Panc1 (cell line): ENCODE data around the gene ADAMTS2. TPM values are rescaled to one million over a fixed set of nuclear protein-coding genes. Genes with fewer than 3 reads are reported as not detected.

Experiments used
- ATAC-seq: fragments of 200-7000 bp; cut with Tn5 transposase; 2 replicates; pipeline ENCODE4 v1.9.1; 2020; ENCODE audit warnings: mild to moderate bottlenecking, moderate library complexity
- BruUV-seq: library from RNA; stranded (reverse); fragments of 400-500 nt; replicated peaks from 2 replicates; lab custom pipeline; 2021; lab: Mats Ljungman, UMichigan
- CTCF ChIA-PET: fragments of 300-600 bp; sonication (Branson Sonifier 250); formaldehyde crosslinking; loops from one replicate; lab custom pipeline; 2022; ENCODE audit warnings: antibody characterized with exemption; lab: Charles Lee
- POLR2A ChIA-PET: fragments of 300-600 bp; sonication (Branson Sonifier 250); formaldehyde crosslinking; loops from one replicate; lab custom pipeline; 2022; ENCODE audit warnings: antibody characterized with exemption; lab: Charles Lee
- DNase-seq: peaks from one replicate; pipeline ENCODE4 v3.0.0-alpha.2; 2010; ENCODE audit warnings: low read depth, low spot score
- H3K27ac ChIP-seq: 2 replicates; pipeline ENCODE4 v1.5.1; 2011; ENCODE audit warnings: mild to moderate bottlenecking, low read length, inconsistent platforms
- H3K27me3 ChIP-seq: fragments of 200-500 bp; sonication (Bioruptor generic); 2 replicates; pipeline ENCODE4 v1.6.0; 2014; ENCODE audit warnings: low read length, inconsistent platforms; ENCODE audit not compliant: control insufficient read depth, insufficient read depth
- H3K36me3 ChIP-seq: fragments of 200-500 bp; sonication (Bioruptor generic); 2 replicates; pipeline ENCODE4 v1.5.1; 2014; ENCODE audit warnings: inconsistent platforms, mild to moderate bottlenecking, low read length, moderate library complexity; ENCODE audit not compliant: control insufficient read depth, insufficient read depth
- H3K4me1 ChIP-seq: 2 replicates; pipeline ENCODE4 v1.5.1; 2011; ENCODE audit warnings: inconsistent platforms, mild to moderate bottlenecking, low read length, moderate library complexity; ENCODE audit not compliant: control insufficient read depth, insufficient read depth
- H3K4me3 ChIP-seq, 2 experiments: 2 replicates each; pipeline ENCODE4 v1.5.1; 2011 to 2012; ENCODE audit warnings: low read depth in 2 of 2, low read length in 2 of 2, mild to moderate bottlenecking in 2 of 2, inconsistent platforms in 1 of 2, moderate library complexity in 1 of 2
- H3K9me3 ChIP-seq: fragments of 200-500 bp; sonication (Bioruptor generic); 2 replicates; pipeline ENCODE4 v1.5.1; 2014; ENCODE audit warnings: low read depth, mild to moderate bottlenecking, inconsistent platforms, low read length, moderate library complexity; ENCODE audit not compliant: control insufficient read depth, insufficient read depth
- CTCF ChIP-seq: fragments of 450-650 bp; IDR thresholded peaks from 2 replicates; pipeline ENCODE4 v1.5.1; 2017; ENCODE audit warnings: mild to moderate bottlenecking
- POLR2AphosphoS5 ChIP-seq: IDR thresholded peaks from 2 replicates; pipeline ENCODE4 v1.6.1; 2012; ENCODE audit warnings: mild to moderate bottlenecking, low read depth, low read length, moderate library complexity
- SIN3A ChIP-seq: IDR thresholded peaks from 2 replicates; pipeline ENCODE4 v1.6.1; 2012; ENCODE audit warnings: low read depth, mild to moderate bottlenecking, low read length, moderate library complexity, borderline replicate concordance; ENCODE audit not compliant: insufficient read depth
- TCF7L2 ChIP-seq: IDR thresholded peaks from 2 replicates; pipeline ENCODE4 v1.6.1; 2011; ENCODE audit warnings: mild to moderate bottlenecking, low read depth, low read length, inconsistent platforms
- in situ Hi-C: cut with HindIII; loops from 2 replicates; pipeline ENCODE4 v1.10.0; 2016; ENCODE audit warnings: low sequenced_read_pairs, low pct_unique_long_range_greater_than_20kb
- intact Hi-C: fragments of 100-400 bp; cut with micrococcal nuclease; formaldehyde crosslinking; loops from one replicate; pipeline ENCODE4 v1.10.0; 2022; ENCODE audit not compliant: unreplicated experiment
- total RNA-seq: library from RNA; stranded (reverse); gene quantifications from one replicate; pipeline ENCODE4 v1.2.1, GENCODE V29; 2021; ENCODE audit not compliant: unreplicated experiment
- TF ChIP-seq, protein P1 (sequence below), 2 experiments: IDR thresholded peaks; 2 replicates each; pipeline ENCODE4 v1.6.1; 2011 to 2012; ENCODE audit warnings: low read depth in 2 of 2, control low read depth in 1 of 2, low read length in 1 of 2, mild to moderate bottlenecking in 1 of 2, moderate library complexity in 1 of 2; ENCODE audit not compliant: insufficient read depth in 1 of 2

Gene ADAMTS2
- total RNA-seq, 1 experiment from 2014 or later, result 0.13 TPM

DNA sequence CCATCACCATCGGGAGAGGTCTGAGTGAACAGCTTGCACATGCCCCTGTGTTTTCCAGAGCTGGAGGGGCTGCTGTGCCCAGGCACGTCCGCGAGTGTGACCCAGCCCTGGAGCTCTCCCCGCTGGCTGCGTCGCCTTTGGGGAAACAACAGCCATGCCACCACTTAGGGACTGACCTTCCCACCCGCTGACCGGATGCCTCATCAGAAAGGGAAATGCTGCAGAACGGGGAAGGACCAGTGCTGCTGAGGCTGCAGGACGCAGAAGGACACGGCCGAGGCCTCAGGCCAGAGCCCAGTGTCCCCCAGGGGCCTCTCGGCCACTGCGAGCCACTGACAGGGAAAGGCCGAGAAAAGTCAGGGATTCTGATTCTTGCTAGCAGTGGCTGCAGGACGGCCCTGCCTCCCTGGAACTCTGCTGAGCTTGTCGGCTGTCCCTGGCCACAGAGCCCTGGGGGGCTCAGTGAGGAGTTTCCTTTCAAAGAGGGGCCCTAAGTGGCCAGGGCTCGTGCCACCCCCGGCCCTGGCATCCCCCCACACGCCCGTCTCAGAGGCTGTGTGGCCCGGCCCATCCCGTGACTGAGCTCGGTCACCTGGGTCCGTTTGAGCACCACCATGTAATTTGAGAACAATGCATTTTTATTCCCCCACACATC, 154.3 kb downstream of the ADAMTS2 start:
- CTCF ChIA-PET, result interaction anchor here (1.2 kb wide), 1 partner anchor 214 kb away, joined by 3 read pairs; no protein-coding TSS in a partner anchor
- Histone ChIP-seq H3K27me3 (no peaks in the 10 kb centered on the region), H3K9me3 (no peaks in the 10 kb centered on the region), H3K27ac (no peak overlapping the region), H3K4me3 (no peak overlapping the region), H3K4me1 (no peaks in the 10 kb centered on the region), H3K36me3 (no peaks in the 10 kb centered on the region)
- in situ Hi-C loops (no loop called here), intact Hi-C loops (no loop called here)
- POLR2A ChIA-PET, result interaction anchor here (0.6 kb wide), 1 partner anchor 24 kb away, joined by 6 read pairs; no protein-coding TSS in a partner anchor
- TF ChIP-seq SIN3A (no peak), POLR2AphosphoS5 (no peak), CTCF (no peak), TCF7L2 (no peak)
- TF ChIP-seq, protein P1, sequence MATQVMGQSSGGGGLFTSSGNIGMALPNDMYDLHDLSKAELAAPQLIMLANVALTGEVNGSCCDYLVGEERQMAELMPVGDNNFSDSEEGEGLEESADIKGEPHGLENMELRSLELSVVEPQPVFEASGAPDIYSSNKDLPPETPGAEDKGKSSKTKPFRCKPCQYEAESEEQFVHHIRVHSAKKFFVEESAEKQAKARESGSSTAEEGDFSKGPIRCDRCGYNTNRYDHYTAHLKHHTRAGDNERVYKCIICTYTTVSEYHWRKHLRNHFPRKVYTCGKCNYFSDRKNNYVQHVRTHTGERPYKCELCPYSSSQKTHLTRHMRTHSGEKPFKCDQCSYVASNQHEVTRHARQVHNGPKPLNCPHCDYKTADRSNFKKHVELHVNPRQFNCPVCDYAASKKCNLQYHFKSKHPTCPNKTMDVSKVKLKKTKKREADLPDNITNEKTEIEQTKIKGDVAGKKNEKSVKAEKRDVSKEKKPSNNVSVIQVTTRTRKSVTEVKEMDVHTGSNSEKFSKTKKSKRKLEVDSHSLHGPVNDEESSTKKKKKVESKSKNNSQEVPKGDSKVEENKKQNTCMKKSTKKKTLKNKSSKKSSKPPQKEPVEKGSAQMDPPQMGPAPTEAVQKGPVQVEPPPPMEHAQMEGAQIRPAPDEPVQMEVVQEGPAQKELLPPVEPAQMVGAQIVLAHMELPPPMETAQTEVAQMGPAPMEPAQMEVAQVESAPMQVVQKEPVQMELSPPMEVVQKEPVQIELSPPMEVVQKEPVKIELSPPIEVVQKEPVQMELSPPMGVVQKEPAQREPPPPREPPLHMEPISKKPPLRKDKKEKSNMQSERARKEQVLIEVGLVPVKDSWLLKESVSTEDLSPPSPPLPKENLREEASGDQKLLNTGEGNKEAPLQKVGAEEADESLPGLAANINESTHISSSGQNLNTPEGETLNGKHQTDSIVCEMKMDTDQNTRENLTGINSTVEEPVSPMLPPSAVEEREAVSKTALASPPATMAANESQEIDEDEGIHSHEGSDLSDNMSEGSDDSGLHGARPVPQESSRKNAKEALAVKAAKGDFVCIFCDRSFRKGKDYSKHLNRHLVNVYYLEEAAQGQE (IDR thresholded peaks at IDR 0.05; ENCODE audit: insufficient read depth in 1 of 2, low read depth in 2 of 2, low read length in 1 of 2), result no peak
- BruUV-seq, result no TSS peak
- ATAC-seq (no peak), DNase-seq (no peak)

DNA sequence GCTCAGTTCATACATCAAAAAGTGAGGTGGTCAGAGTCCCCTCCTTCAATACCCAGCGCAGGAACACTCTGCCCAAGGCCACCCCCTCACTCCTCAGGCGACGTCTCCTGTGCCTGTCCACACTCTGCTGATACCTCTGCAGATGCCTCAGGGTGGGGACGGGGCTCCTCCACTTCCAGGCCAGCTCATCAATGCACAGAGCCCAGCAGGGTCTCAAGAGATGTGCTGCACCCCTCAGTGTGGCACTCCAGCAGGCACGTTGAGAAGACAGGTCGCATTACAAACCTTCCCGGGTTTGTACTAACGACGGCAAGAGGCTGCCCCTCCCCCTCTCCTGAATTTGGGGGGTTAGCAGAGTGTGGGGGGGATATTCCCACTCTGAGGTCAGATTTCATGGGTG, 156.6 kb downstream of the ADAMTS2 start:
- no TSS peak for BruUV-seq
- H3K27me3 ChIP-seq, result no peaks in the 10 kb centered on the region
- H3K27ac ChIP-seq, result no peak overlapping the region
- H3K4me1 ChIP-seq, result no peaks in the 10 kb centered on the region
- in situ Hi-C loops (no loop called here), intact Hi-C loops (no loop called here)
- no peaks in the 10 kb centered on the region for H3K9me3 ChIP-seq
- ChIA-PET POLR2A (no interaction called here), CTCF (interaction anchor here (0.6 to 0.7 kb wide), 2 partner anchors 21 to 44 kb away, joined by 3 read pairs; no protein-coding TSS in a partner anchor)
- DNase-seq (no peak), ATAC-seq (no peak)
- H3K4me3 ChIP-seq, result no peak overlapping the region
- TF ChIP-seq, protein P1 (IDR thresholded peaks at IDR 0.05; ENCODE audit: insufficient read depth in 1 of 2, low read depth in 2 of 2, low read length in 1 of 2), result no peak
- TF ChIP-seq POLR2AphosphoS5, result no peak
- no peak for TF ChIP-seq CTCF
- TF ChIP-seq SIN3A, result no peak
- no peak for TF ChIP-seq TCF7L2
- H3K36me3 ChIP-seq, result no peaks in the 10 kb centered on the region
